Measurements from ENCODE around the gene TMEM178B. TPM values are rescaled to one million over a fixed set of nuclear protein-coding genes. Genes with fewer than 3 reads are reported as not detected.

TMEM178B gene
- total and polyA plus RNA-seq, 9 of the 15 experiments (the other 6 are each of a cell fraction or from before 2014, with no cell fraction given), result under 0.01 to 0.03 (median 0.01) TPM; not detected in 5

- no peak for TF ChIP-seq NFE2 (IDR thresholded peaks at IDR 0.05; ENCODE audit: low read depth)
- TF ChIP-seq ZNF639 (CRISPR knock-in tag; conservative IDR thresholded peaks at IDR 0.05 in 1 of 2, IDR thresholded peaks at IDR 0.05 in 1 of 2), result no peak
Measured at GRCh38 chr7:141370650-141371049, 296.8 kb downstream of the TMEM178B start (continued).

GRCh38 chr7:141374425-141374824 is 300.6 kb downstream of the TMEM178B start:
- FAIRE-seq (no peak), ATAC-seq (no peak; the same call in 2 of the 3 replicates), DNase-seq (ENCODE audit: extremely low read depth in 1 of 4, low spot score in 3 of 4) (no peak)
- peaks cover 4 to 9% of the 10 kb centered on the region in 2 experiments; a peak in 1 of 5 replicates for H3K27me3 ChIP-seq (ENCODE audit: control insufficient read depth in 2 of 2, insufficient read depth in 2 of 2, low read length in 2 of 2)
- no peaks in the 10 kb centered on the region for H3K36me3 ChIP-seq (ENCODE audit: control insufficient read depth, insufficient read depth, low read length)
- no peaks in the 10 kb centered on the region for H3K9me3 ChIP-seq (replicated peaks; ENCODE audit: control insufficient read depth, insufficient read depth, low read depth, low read length)
- no peak overlapping the region for H2AFZ ChIP-seq (ENCODE audit: low read depth, low read length)
- POLR2A ChIA-PET, result interaction anchor here (0.8 kb wide), 1 partner anchor 15 kb away, joined by 3 read pairs; no protein-coding TSS in a partner anchor
- intact Hi-C loops (cut with micrococcal nuclease), result no loop called here
- in situ Hi-C loops (cut with MboI), result no loop called here
- no peaks in the 10 kb centered on the region for H3K79me2 ChIP-seq (ENCODE audit: control insufficient read depth, insufficient read depth, low read length)
- no peak overlapping the region for H3K4me2 ChIP-seq (ENCODE audit: insufficient read depth, low read length)
- no TSS peak for BruUV-seq (replicated peaks)
- no peak overlapping the region for H3K4me3 ChIP-seq
- CTCF ChIA-PET (ENCODE audit: low intra/inter-chr PET ratio), result no interaction called here
- no peaks in the 10 kb centered on the region; the same call in 1 of the 2 replicates for H4K20me1 ChIP-seq (replicated peaks; ENCODE audit: control insufficient read depth, insufficient read depth, low read length)
- no peak overlapping the region for H3K9ac ChIP-seq (ENCODE audit: insufficient read depth in 1 of 2, low read depth in 2 of 2, low read length in 2 of 2)
- WGBS (ENCODE audit: insufficient coverage, low coverage, missing lambda C conversion rate), result 0% methylated on average over 9 of the region's 9 CpGs
- no peaks in the 10 kb centered on the region for H3K4me1 ChIP-seq (replicated peaks in 1 of 2; ENCODE audit: control insufficient read depth in 2 of 2, insufficient read depth in 2 of 2, low read length in 2 of 2)
- H3K27ac ChIP-seq (ENCODE audit: extremely low read depth, low read depth, low read length), result no peak overlapping the region
- no peaks in the 10 kb centered on the region for H3K9me1 ChIP-seq (ENCODE audit: control insufficient read depth, insufficient read depth, low read length)
- TF ChIP-seq ZNF696 (CRISPR knock-in tag; conservative IDR thresholded peaks at IDR 0.05) (no peak), SMARCC2 (IDR thresholded peaks at IDR 0.05; ENCODE audit: low read depth) (no peak), ZNF512 (tag; IDR thresholded peaks at IDR 0.05) (no peak), TCF7L2 (IDR thresholded peaks at IDR 0.05; ENCODE audit: low read depth, low read length) (no peak), IRF1 (CRISPR knock-in tag; IDR thresholded peaks at IDR 0.05; ENCODE audit: borderline replicate concordance) (no peak), ZNF174 (CRISPR knock-in tag; IDR thresholded peaks at IDR 0.05) (no peak), MCM3 (IDR thresholded peaks at IDR 0.05) (no peak), ATF3 (IDR thresholded peaks at IDR 0.05) (no peak), ATF3 (CRISPR knock-in tag; conservative IDR thresholded peaks at IDR 0.05) (no peak), NR2F6 (CRISPR knock-in tag; IDR thresholded peaks at IDR 0.05) (no peak), PATZ1 (CRISPR knock-in tag; IDR thresholded peaks at IDR 0.05; ENCODE audit: borderline replicate concordance) (no peak), ZNF324 (CRISPR knock-in tag; IDR thresholded peaks at IDR 0.05) (no peak)
